ENCODE data around the gene CASP9.

CASP9 gene

GRCh38 chr1:15542388-15543250 lies 18.6 kb upstream of the CASP9 start:
- no peak overlapping the region for H3K4me3 ChIP-seq (ENCODE audit: low read length)
- H3K36me3 ChIP-seq (ENCODE audit: insufficient read depth, low read length): peaks cover 76% of the 10 kb centered on the region
- no peaks in the 10 kb centered on the region for H3K4me1 ChIP-seq (ENCODE audit: insufficient read depth, low read length)
- H2AFZ ChIP-seq (ENCODE audit: low read depth, low read length): no peak overlapping the region
- H3K27me3 ChIP-seq (ENCODE audit: insufficient read depth, low read length): no peaks in the 10 kb centered on the region
- H3K9me3 ChIP-seq (ENCODE audit: low read length): no peaks in the 10 kb centered on the region

GRCh38 chr1:15541231-15541792 lies 17.3 kb upstream of the CASP9 start:
- H3K4me3 ChIP-seq (ENCODE audit: low read length): no peak overlapping the region
- H3K36me3 ChIP-seq (ENCODE audit: insufficient read depth, low read length): peaks cover 75% of the 10 kb centered on the region
- H3K9me3 ChIP-seq (ENCODE audit: low read length): no peaks in the 10 kb centered on the region
- H3K4me1 ChIP-seq (ENCODE audit: insufficient read depth, low read length): no peaks in the 10 kb centered on the region
- H3K27me3 ChIP-seq (ENCODE audit: insufficient read depth, low read length): no peaks in the 10 kb centered on the region
- no peak overlapping the region for H2AFZ ChIP-seq (ENCODE audit: low read depth, low read length)

- peaks cover 72% of the 10 kb centered on the region for H3K36me3 ChIP-seq (ENCODE audit: insufficient read depth, low read length)
- H2AFZ ChIP-seq (ENCODE audit: low read depth, low read length): no peak overlapping the region
- no peaks in the 10 kb centered on the region for H3K27me3 ChIP-seq (ENCODE audit: insufficient read depth, low read length)
- no peaks in the 10 kb centered on the region for H3K9me3 ChIP-seq (ENCODE audit: low read length)
- no peaks in the 10 kb centered on the region for H3K4me1 ChIP-seq (ENCODE audit: insufficient read depth, low read length)
- H3K4me3 ChIP-seq (ENCODE audit: low read length): no peak overlapping the region
These were observed 16.2 kb upstream of the CASP9 start for GRCh38 chr1:15540186-15540585.

GRCh38 chr1:15538771-15539170 lies 14.8 kb upstream of the CASP9 start:
- H3K4me1 ChIP-seq (ENCODE audit: insufficient read depth, low read length): no peaks in the 10 kb centered on the region
- H3K27me3 ChIP-seq (ENCODE audit: insufficient read depth, low read length): no peaks in the 10 kb centered on the region
- H2AFZ ChIP-seq (ENCODE audit: low read depth, low read length): no peak overlapping the region
- peaks cover 63% of the 10 kb centered on the region for H3K36me3 ChIP-seq (ENCODE audit: insufficient read depth, low read length)
- no peak overlapping the region for H3K4me3 ChIP-seq (ENCODE audit: low read length)
- H3K9me3 ChIP-seq (ENCODE audit: low read length): no peaks in the 10 kb centered on the region

DNA sequence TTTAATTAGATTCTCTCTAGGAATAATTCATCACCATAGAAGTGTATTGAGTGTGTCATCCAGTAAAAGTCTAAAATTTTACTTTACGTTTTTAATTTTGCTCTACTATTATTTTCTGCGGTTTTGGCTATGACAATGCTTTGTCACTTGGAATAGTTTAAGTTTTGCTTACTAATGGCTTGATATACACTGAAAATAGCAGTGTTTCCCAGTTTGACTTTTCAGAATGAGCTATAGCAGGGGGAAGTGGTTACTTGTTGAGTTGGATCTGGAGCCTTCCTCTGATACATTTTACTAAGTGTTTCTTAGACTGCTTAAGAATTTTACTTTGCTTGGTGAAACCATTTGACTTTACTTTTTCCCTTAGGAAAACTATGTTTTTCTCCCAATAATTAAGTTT lies 7.7 kb upstream of the CASP9 start:
- Histone ChIP-seq H2AFZ (ENCODE audit: low read depth, low read length) (no peak overlapping the region), H3K27me3 (ENCODE audit: insufficient read depth, low read length) (no peaks in the 10 kb centered on the region), H3K4me3 (ENCODE audit: low read length) (no peak overlapping the region), H3K36me3 (ENCODE audit: insufficient read depth, low read length) (peaks cover 23% of the 10 kb centered on the region), H3K9me3 (ENCODE audit: low read length) (no peaks in the 10 kb centered on the region), H3K4me1 (ENCODE audit: insufficient read depth, low read length) (peaks cover 7% of the 10 kb centered on the region)

- H3K4me3 ChIP-seq (ENCODE audit: low read length): no peak overlapping the region
- H3K9me3 ChIP-seq (ENCODE audit: low read length): no peaks in the 10 kb centered on the region
- no peak overlapping the region for H2AFZ ChIP-seq (ENCODE audit: low read depth, low read length)
- peaks cover 9% of the 10 kb centered on the region for H3K4me1 ChIP-seq (ENCODE audit: insufficient read depth, low read length)
- peaks cover 18% of the 10 kb centered on the region for H3K36me3 ChIP-seq (ENCODE audit: insufficient read depth, low read length)
- H3K27me3 ChIP-seq (ENCODE audit: insufficient read depth, low read length): no peaks in the 10 kb centered on the region
These were observed 7.0 kb upstream of the CASP9 start for GRCh38 chr1:15531003-15531402.

DNA sequence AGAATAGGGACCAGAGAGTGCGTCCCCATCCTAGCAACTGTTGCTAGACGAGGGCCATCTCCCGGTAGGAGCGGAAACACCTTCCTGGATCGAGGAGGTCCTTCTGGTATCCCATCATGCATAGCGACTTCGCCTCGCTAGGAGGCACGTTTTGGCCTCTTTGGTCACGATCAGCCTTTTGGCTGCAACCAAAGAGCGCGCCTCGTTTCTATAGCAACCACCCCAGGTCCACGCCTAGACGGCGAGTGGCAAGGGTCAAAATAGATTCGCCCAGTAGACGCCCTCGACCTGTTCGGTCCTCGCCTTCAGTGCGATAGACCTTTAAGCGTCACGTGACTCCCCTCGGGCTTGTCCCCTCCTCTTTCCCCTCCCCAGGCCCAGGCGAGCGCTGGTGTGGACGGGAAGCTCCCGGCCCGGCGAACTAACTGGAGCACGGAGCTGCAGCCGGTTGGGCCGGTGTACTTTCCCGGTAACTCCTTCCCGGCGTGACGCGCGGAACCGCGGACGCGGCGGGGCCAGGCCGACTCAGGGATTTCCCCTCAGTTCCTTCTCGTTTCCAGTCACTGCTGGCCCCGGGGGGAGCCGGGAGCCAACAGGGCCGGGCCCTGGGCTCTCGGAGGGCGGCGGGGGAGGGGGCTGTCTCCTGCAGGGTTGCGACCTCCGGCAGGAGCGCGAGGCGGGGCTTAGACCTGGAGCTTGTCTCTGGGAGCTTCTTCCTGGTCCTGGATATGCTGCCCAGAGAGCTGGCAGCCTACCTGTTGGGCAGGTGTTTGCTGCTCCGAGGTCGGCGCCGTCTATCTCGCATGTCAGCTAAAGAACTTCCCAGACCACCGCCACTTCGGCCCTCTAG lies 2.7 kb upstream of the CASP9 start, which contains the start of gene DNAJC16:
Gene DNAJC16 (plus strand): TSS at position 359 of the 850 bp plus-strand sequence. CDS start 2,258 bp downstream, outside the sequence.
- Histone ChIP-seq H3K27me3 (ENCODE audit: insufficient read depth, low read length) (no peaks in the 10 kb centered on the region), H3K4me3 (ENCODE audit: low read length) (peak within 1 kb of the TSS; percentile 54), H3K9me3 (ENCODE audit: low read length) (no peaks in the 10 kb centered on the region), H3K4me1 (ENCODE audit: insufficient read depth, low read length) (peaks cover 26% of the 10 kb centered on the region), H3K36me3 (ENCODE audit: insufficient read depth, low read length) (peaks cover 8% of the 10 kb centered on the region), H2AFZ (ENCODE audit: low read depth, low read length) (peak within 1 kb of the TSS; percentile 42)

GRCh38 chr1:15526021-15526489 lies 2.0 kb upstream of the CASP9 start:
- Histone ChIP-seq H3K27me3 (ENCODE audit: insufficient read depth, low read length) (no peaks in the 10 kb centered on the region), H2AFZ (ENCODE audit: low read depth, low read length) (peak overlapping the region; percentile 42)

DNA sequence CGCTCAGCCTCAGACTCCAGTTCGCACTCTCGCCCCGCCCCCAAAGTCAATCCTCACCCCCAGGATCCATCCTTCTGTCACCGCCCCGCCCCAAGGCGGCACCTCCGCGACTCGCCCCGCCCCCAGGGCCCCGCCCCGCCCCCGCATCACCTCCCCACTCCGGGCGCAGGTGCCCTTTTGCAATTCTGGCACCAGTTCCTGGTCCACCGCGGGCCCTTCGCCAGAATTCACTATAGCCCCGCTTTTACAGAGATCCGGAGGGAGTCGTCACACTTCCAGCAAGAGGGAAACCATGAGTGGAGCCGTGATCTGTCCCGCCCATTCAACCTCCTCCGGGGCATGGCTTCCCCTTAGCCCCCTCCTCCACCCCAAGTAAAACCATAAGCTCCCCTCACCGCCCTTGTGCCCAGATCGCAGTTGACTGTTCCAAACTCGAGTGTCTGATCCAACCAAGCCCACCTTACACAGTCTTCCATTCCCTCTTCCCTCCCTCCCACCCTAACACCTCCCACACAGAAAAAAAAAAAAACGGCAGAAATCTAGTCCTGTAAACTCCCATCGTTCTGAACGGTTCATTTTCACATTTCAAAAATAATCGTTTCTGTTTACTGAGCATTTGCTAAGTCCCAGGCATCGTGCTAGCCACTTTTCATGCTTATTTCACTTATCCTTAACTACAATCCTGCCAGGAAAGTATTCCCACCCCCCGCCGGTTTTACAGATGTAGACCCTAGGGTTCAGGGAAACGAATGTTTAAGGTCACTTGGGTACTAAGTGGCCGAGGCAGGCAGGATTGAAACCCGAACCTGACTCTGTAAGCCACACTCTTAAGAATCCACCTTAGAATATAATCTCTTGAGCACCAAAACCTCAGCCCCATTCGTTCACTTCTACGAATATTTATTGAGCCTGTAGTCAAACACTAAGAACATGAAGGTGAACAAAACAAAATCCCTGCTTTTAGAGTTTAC lies 1.3 kb upstream of the CASP9 start:
- no peaks in the 10 kb centered on the region for H3K36me3 ChIP-seq (ENCODE audit: insufficient read depth, low read length)
- H3K27me3 ChIP-seq (ENCODE audit: insufficient read depth, low read length): no peaks in the 10 kb centered on the region
- peaks cover 26% of the 10 kb centered on the region for H3K4me1 ChIP-seq (ENCODE audit: insufficient read depth, low read length)
- peak overlapping the region; percentile 54 for H3K4me3 ChIP-seq (ENCODE audit: low read length)
- H2AFZ ChIP-seq (ENCODE audit: low read depth, low read length): peak overlapping the region; percentile 42
- H3K9me3 ChIP-seq (ENCODE audit: low read length): no peaks in the 10 kb centered on the region

More at GRCh38 chr1:15526021-15526489, 2.0 kb upstream of the CASP9 start:
- no peaks in the 10 kb centered on the region for H3K9me3 ChIP-seq (ENCODE audit: low read length)
- peak overlapping the region; percentile 54 for H3K4me3 ChIP-seq (ENCODE audit: low read length)
- peaks cover 4% of the 10 kb centered on the region for H3K36me3 ChIP-seq (ENCODE audit: insufficient read depth, low read length)
- H3K4me1 ChIP-seq (ENCODE audit: insufficient read depth, low read length): peaks cover 26% of the 10 kb centered on the region

GRCh38 chr1:15524283-15525049 lies 451 bp upstream of the CASP9 start:
- peaks cover 26% of the 10 kb centered on the region for H3K4me1 ChIP-seq (ENCODE audit: insufficient read depth, low read length)
- no peaks in the 10 kb centered on the region for H3K27me3 ChIP-seq (ENCODE audit: insufficient read depth, low read length)
- no peak overlapping the region for H2AFZ ChIP-seq (ENCODE audit: low read depth, low read length)
- H3K9me3 ChIP-seq (ENCODE audit: low read length): no peaks in the 10 kb centered on the region
- H3K36me3 ChIP-seq (ENCODE audit: insufficient read depth, low read length): no peaks in the 10 kb centered on the region
- peak overlapping the region; percentile 55 for H3K4me3 ChIP-seq (ENCODE audit: low read length)

- no peaks in the 10 kb centered on the region for H3K36me3 ChIP-seq (ENCODE audit: insufficient read depth, low read length)
- H3K4me3 ChIP-seq (ENCODE audit: low read length): peak overlapping the region; percentile 55
- peaks cover 26% of the 10 kb centered on the region for H3K4me1 ChIP-seq (ENCODE audit: insufficient read depth, low read length)
- peak overlapping the region; percentile 86 for H2AFZ ChIP-seq (ENCODE audit: low read depth, low read length)
- no peaks in the 10 kb centered on the region for H3K27me3 ChIP-seq (ENCODE audit: insufficient read depth, low read length)
- H3K9me3 ChIP-seq (ENCODE audit: low read length): no peaks in the 10 kb centered on the region
These were observed 653 bp downstream of the CASP9 start for GRCh38 chr1:15523104-15524020.
